Psoas muscle (tissue), 8 donors: ENCODE results near the gene INPP5F. TPM values are rescaled to one million over a fixed set of nuclear protein-coding genes. Genes with fewer than 3 reads are reported as not detected.

Experiments used
- ATAC-seq, 4 donors: fragments of 200-7000 bp; cut with Tn5 transposase; one replicate each; pipeline ENCODE4 v1.9.1; 2020; ENCODE audit warnings: moderate library complexity in 3 of 4, mild to moderate bottlenecking in 2 of 4
- DNase-seq, 2 donors: peaks; one replicate each; pipeline ENCODE4 v3.0.0-alpha.2; 2020
- H3K27ac ChIP-seq: fragments of 200-600 bp; one replicate; pipeline ENCODE4 v1.8.0; 2022
- H3K27me3 ChIP-seq, 3 donors: fragments of 200-600 bp in 1 of 3; one replicate each; pipeline versions ENCODE4 v1.6.1 to v1.8.0; 2013 to 2022; ENCODE audit warnings: low read length in 2 of 3, mild to moderate bottlenecking in 2 of 3, moderate library complexity in 1 of 3; ENCODE audit not compliant: insufficient read depth in 3 of 3
- H3K36me3 ChIP-seq, 2 donors: fragments of 200-600 bp in 1 of 2; one replicate each; pipeline versions ENCODE4 v1.6.1 to v1.8.0; 2013 to 2022; ENCODE audit warnings: low read depth in 1 of 2, mild to moderate bottlenecking in 1 of 2, moderate library complexity in 1 of 2; ENCODE audit not compliant: insufficient read depth in 1 of 2
- H3K4me1 ChIP-seq: fragments of 200-600 bp; one replicate; pipeline ENCODE4 v1.8.0; 2022
- H3K4me3 ChIP-seq: fragments of 200-600 bp; one replicate; pipeline ENCODE4 v1.8.0; 2022; ENCODE audit warnings: mild to moderate bottlenecking
- H3K9me3 ChIP-seq: fragments of 200-600 bp; one replicate; pipeline ENCODE4 v1.8.0; 2022
- CTCF ChIP-seq: fragments of 200-600 bp; IDR thresholded peaks from one replicate; pipeline ENCODE4 v1.8.0; 2022; ENCODE audit warnings: antibody characterized with exemption
- WGBS, 3 donors: extraction: QIAGEN DNeasy Blood & Tissue Kit; methylation state at CpG; one replicate each; pipeline versions ENCODE4 v1.1.6 to v1.1.7; 2013; 5-methylcytosine and 5-hydroxymethylcytosine counted together
- intact Hi-C, 2 donors: fragments of 100-400 bp; cut with DNase I; formaldehyde crosslinking; loops; one replicate each; pipeline versions ENCODE4 v1.11.0 to v1.14.2; 2022
- polyA plus RNA-seq, 3 donors: library from polyadenylated mRNA; stranded (reverse); fragments of 200-250 nt; gene quantifications; one replicate each; pipeline ENCODE4 v1.2.3, GENCODE V29; 2013
- total RNA-seq, 4 donors: library from RNA; stranded (reverse); fragmentation: NEBNext Ultra II Directional in 2 of 4; extraction: Animal tissue kit (Norgen Biotek cat#: 25700) in 2 of 4; gene quantifications; one replicate each; pipeline versions ENCODE4 v1.2.1 to v1.2.4, GENCODE V29; 2021 to 2023
- donor health status: healthy with polysubstance abuse.
- donor health status: DM: no; HTN: no; CAD: no; lungs with moderate emphysema.
- donor health status: Bipolar disorder and iron deficiency.
- donor health status: healthy.
- donor health status: DM: yes; HTN: yes; CAD: no.
- donor health status: DM: no; HTN: no; CAD: no.
- donor health status: DM: no; HTN: no; CAD: no.
- donor health status: DM: yes; HTN: yes; CAD: no.

INPP5F gene
- total and polyA plus RNA-seq, 7 donors: 6.0 to 12.3 (median 10.0) TPM

- TF ChIP-seq CTCF: no peak
- no peak for ATAC-seq
- no peak overlapping the region for H3K4me3 ChIP-seq
- peaks cover 5% of the 10 kb centered on the region for H3K9me3 ChIP-seq
- H3K27ac ChIP-seq: no peak overlapping the region
- DNase-seq: no peak
- H3K27me3 ChIP-seq: no peaks in the 10 kb centered on the region
- intact Hi-C loops: loop anchor here in 1 of 2 donors (2.0 to 5.0 kb wide), 2 partner anchors 174 to 249 kb away; no protein-coding TSS in a partner anchor
- peaks cover 0 to 25% of the 10 kb centered on the region in 2 donors for H3K36me3 ChIP-seq
- WGBS, 3 donors: 74 to 78% (median 75%) methylated on average over 7 of the region's 7 CpGs
- peaks cover 6% of the 10 kb centered on the region for H3K4me1 ChIP-seq
These were observed 135.2 kb downstream of the INPP5F start for GRCh38 chr10:119860866-119861607.

- intact Hi-C loops: loop anchor here in 1 of 2 donors (5.0 kb wide), 1 partner anchor 250 kb away; no protein-coding TSS in a partner anchor
- 78 to 84% (median 81%) methylated on average over 1 of the region's 1 CpG for WGBS, 3 donors
These were observed 136.7 kb downstream of the INPP5F start for GRCh38 chr10:119862524-119862923.

GRCh38 chr10:119863951-119864565, 138.2 kb downstream of the INPP5F start:
- ATAC-seq (no peak), DNase-seq (no peak)
- intact Hi-C loops: loop anchor here in 1 of 2 donors (5.0 kb wide), 1 partner anchor 252 kb away; no protein-coding TSS in a partner anchor
- WGBS, 3 donors: 61 to 68% (median 64%) methylated on average over 4 of the region's 4 CpGs
- Histone ChIP-seq H3K27ac (no peak overlapping the region), H3K36me3 (no peaks in the 10 kb centered on the region), H3K4me1 (peaks cover 6% of the 10 kb centered on the region), H3K27me3 (no peaks in the 10 kb centered on the region), H3K9me3 (peaks cover 5% of the 10 kb centered on the region), H3K4me3 (no peak overlapping the region)
- TF ChIP-seq CTCF: no peak

More at GRCh38 chr10:119862524-119862923, 136.7 kb downstream of the INPP5F start:
- Histone ChIP-seq H3K27me3 (no peaks in the 10 kb centered on the region), H3K4me1 (peaks cover 6% of the 10 kb centered on the region), H3K36me3 (peaks cover 0 to 12% of the 10 kb centered on the region in 2 donors), H3K9me3 (peaks cover 5% of the 10 kb centered on the region), H3K27ac (no peak overlapping the region), H3K4me3 (no peak overlapping the region)
- no peak for TF ChIP-seq CTCF
- ATAC-seq: no peak
- DNase-seq: no peak

- no peak for DNase-seq
- no peak for TF ChIP-seq CTCF
- Histone ChIP-seq H3K4me1 (peaks cover 8% of the 10 kb centered on the region), H3K36me3 (no peaks in the 10 kb centered on the region), H3K9me3 (peaks cover 5% of the 10 kb centered on the region), H3K4me3 (no peak overlapping the region), H3K27me3 (no peaks in the 10 kb centered on the region), H3K27ac (no peak overlapping the region)
- ATAC-seq: no peak
- WGBS, 3 donors: 95 to 96% (median 96%) methylated on average over 6 of the region's 6 CpGs
- intact Hi-C loops: no loop called here
These were observed 139.9 kb downstream of the INPP5F start for GRCh38 chr10:119865699-119866240.
